DOHH2 (cell line): Measurements from ENCODE around the gene MTM1.

ENCODE experiments used
- EZH2phosphoT487 ChIP-seq: fragments of 200-600 bp; sonication (generic); IDR thresholded peaks from 2 replicates; pipeline ENCODE4 v1.6.1; 2017; ENCODE audit warnings: borderline replicate concordance, mild to moderate bottlenecking, antibody characterized with exemption, low read length, moderate library complexity, mixed read lengths
- TF ChIP-seq, protein P1 (sequence below): fragments of 200-600 bp; sonication (generic); IDR thresholded peaks from one replicate; pipeline ENCODE4 v1.5.1; 2014; ENCODE audit warnings: antibody characterized with exemption, mild to moderate bottlenecking, low read depth, low read length; ENCODE audit not compliant: poor library complexity, severe bottlenecking

DNA sequence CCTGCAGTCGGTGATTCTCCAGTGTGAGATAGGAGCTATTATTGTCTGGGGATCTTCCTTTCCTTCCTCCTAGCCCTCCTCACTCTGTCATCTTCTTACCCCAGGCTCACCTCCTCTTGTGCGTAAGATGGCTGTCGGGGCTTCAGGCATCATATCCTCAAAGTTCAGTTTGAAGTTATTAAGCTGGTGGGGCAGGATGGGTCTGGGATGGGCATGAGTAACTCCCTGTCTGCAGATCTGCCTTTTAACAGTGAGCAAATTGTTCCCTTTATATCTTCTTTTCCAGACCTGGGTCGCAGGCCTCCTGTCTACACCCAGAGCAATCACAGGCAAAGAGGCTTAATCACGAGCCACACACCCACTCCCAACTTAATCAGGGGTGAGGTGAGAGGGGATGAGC lies 123.9 kb downstream of the MTM1 start:
- TF ChIP-seq, protein P1, sequence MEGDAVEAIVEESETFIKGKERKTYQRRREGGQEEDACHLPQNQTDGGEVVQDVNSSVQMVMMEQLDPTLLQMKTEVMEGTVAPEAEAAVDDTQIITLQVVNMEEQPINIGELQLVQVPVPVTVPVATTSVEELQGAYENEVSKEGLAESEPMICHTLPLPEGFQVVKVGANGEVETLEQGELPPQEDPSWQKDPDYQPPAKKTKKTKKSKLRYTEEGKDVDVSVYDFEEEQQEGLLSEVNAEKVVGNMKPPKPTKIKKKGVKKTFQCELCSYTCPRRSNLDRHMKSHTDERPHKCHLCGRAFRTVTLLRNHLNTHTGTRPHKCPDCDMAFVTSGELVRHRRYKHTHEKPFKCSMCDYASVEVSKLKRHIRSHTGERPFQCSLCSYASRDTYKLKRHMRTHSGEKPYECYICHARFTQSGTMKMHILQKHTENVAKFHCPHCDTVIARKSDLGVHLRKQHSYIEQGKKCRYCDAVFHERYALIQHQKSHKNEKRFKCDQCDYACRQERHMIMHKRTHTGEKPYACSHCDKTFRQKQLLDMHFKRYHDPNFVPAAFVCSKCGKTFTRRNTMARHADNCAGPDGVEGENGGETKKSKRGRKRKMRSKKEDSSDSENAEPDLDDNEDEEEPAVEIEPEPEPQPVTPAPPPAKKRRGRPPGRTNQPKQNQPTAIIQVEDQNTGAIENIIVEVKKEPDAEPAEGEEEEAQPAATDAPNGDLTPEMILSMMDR = no peak
- no peak for TF ChIP-seq EZH2phosphoT487
